HL-60 (cell line): Measurements from ENCODE around the gene APBA2.

Source experiments
- DNase-seq, 2 experiments: peaks; one replicate each; pipeline ENCODE4 v3.0.0-alpha.2; 2010 to 2020; ENCODE audit warnings: low read depth in 1 of 2, low spot score in 1 of 2
- H3K27ac ChIP-seq: fragments of 250-450 bp; sonication (Bioruptor Pico); replicated peaks from 2 replicates; pipeline ENCODE4 v1.5.1; 2020; ENCODE audit warnings: mild to moderate bottlenecking, moderate library complexity
- H3K27me3 ChIP-seq: fragments of 250-450 bp; sonication (Bioruptor Pico); 2 replicates; pipeline ENCODE4 v1.5.1; 2021; ENCODE audit warnings: mild to moderate bottlenecking, moderate library complexity; ENCODE audit not compliant: insufficient read depth, poor library complexity, severe bottlenecking
- H3K4me3 ChIP-seq: replicated peaks from 2 replicates; pipeline ENCODE4 v1.5.1; 2011; ENCODE audit warnings: mild to moderate bottlenecking, control low read depth, low read length; ENCODE audit not compliant: insufficient read depth
- CTCF ChIP-seq: IDR thresholded peaks from one replicate; pipeline ENCODE4 v1.5.1; 2011; ENCODE audit warnings: low read length, control low read depth, inconsistent platforms; ENCODE audit not compliant: insufficient read depth
- GABPA ChIP-seq: IDR thresholded peaks from 2 replicates; pipeline ENCODE4 v1.6.1; 2012; ENCODE audit warnings: low read depth
- POLR2AphosphoS5 ChIP-seq: IDR thresholded peaks from 2 replicates; pipeline ENCODE4 v1.6.1; 2012; ENCODE audit warnings: low read depth
- REST ChIP-seq: IDR thresholded peaks from 2 replicates; pipeline ENCODE4 v1.6.1; 2012; ENCODE audit warnings: low read depth; ENCODE audit not compliant: insufficient replicate concordance
- SPI1 ChIP-seq: IDR thresholded peaks from 2 replicates; pipeline ENCODE4 v1.6.1; 2012; ENCODE audit warnings: low read depth, mild to moderate bottlenecking, borderline replicate concordance

Gene APBA2

DNA sequence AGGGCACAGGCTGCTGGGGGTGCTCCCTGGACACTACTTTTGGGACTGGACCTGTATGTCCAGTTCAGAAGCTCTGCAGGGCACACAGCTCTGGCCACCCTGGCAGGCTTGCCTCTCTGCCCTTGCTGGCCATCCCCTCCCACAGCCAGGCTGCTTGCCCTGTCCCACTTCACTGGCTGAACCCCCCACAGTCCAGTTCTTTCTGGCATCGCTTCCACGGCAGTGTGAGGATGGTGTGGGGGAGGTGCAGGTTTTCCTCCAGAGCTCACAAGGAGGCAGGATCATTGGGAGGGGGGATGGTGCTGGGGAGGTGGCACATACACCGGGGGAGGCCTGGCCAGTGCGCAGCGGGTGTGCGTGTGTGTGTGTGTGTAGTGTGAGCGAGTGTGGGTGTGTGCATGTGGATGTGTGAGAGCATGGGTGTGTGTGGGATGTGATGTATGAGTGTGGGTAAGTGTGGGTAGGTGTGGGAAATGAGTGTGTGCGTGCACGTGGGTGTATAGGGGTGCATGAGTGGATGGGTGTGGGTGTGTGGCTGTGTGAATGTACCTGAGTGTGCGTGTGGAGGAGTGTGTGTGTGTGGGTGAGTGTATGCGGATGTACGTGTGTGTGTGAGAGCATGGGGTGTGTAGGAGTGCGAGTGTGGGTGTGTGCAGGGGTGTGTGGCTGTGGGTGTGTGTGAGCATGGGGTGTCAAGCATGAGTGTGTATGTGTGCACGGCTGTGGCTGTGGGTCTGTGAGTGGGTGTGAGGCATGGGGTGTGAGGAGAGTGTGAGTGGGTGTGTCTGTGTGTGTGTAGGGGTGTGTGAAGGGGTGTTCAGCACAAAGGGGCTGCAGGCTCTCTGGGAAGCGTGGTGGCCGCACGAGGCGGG lies 228.7 kb downstream of the APBA2 start:
- no peak for DNase-seq
- H3K27me3 ChIP-seq: peaks cover 4% of the 10 kb centered on the region
- no peak for TF ChIP-seq SPI1
- TF ChIP-seq REST: no peak
- no peak for TF ChIP-seq CTCF
- no peak for TF ChIP-seq POLR2AphosphoS5
- no peak for TF ChIP-seq GABPA
- H3K4me3 ChIP-seq: no peak overlapping the region
- no peak overlapping the region for H3K27ac ChIP-seq

- H3K4me3 ChIP-seq: no peak overlapping the region
- TF ChIP-seq SPI1: no peak
- no peak for TF ChIP-seq GABPA
- no peak for TF ChIP-seq CTCF
- no peak for TF ChIP-seq REST
- peaks cover 4% of the 10 kb centered on the region for H3K27me3 ChIP-seq
- no peak for DNase-seq
- no peak overlapping the region for H3K27ac ChIP-seq
Observed at GRCh38 chr15:29115093-29115991, 229.6 kb downstream of the APBA2 start.

DNA sequence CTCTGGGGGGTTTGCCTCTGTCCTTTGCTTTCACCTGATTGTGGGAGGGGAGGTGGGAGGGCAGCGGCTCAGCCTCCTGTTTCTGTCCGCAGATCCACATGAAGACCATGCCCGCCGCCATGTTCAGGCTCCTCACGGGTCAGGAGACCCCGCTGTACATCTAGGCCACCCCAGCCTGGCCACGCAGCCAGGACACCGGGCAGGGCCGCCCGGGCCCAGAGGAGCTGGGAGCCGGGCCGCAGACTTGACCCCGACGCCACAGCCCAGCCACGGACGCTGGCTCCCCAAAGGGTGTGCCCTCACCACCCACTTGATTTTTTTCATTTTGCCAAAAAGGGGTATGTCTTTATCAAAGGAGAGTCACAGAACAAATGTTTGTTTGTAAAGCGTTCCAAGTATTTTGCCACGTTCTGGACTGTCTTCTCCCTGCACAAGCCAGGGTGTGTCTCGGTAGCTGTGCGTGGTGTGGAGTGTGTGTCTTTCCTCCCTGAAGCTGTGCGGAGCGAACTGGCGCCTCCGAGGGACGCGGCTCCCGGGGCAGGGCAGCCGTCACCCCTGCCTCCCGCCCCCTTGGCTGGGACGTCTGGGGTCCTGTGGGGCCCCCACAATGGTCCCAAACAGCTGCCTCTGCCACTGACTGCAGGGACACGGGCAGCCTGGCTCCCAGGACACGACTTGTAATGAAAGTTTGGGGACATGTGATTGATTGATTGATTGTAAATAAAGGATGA lies 231.4 kb downstream of the APBA2 start:
- Histone ChIP-seq H3K27ac (no peak overlapping the region), H3K27me3 (peaks cover 4% of the 10 kb centered on the region), H3K4me3 (no peak overlapping the region)
- DNase-seq: no peak
- TF ChIP-seq GABPA (no peak), REST (no peak), CTCF (no peak), POLR2AphosphoS5 (no peak), SPI1 (no peak)
